Measurements from ENCODE around the gene TOP1. TPM values are rescaled to one million over a fixed set of nuclear protein-coding genes. Genes with fewer than 3 reads are reported as not detected.
"Not testable (repeated sequence)": the region's sequence is repeated elsewhere in the genome, so short reads cannot be mapped to it uniquely, and the experiment has no call there.

TOP1 gene
- total RNA-seq, 1 experiment from 2014 or later = 16.0 TPM

GRCh38 chr20:41098703-41099250, 70.2 kb downstream of the TOP1 start:
- no peak for DNase-seq
- H3K4me3 ChIP-seq (ENCODE audit: insufficient read depth, low read depth, low read length) = no peak overlapping the region
- no peaks in the 10 kb centered on the region for H3K27me3 ChIP-seq (ENCODE audit: control insufficient read depth, insufficient read depth, low read length)
- peaks cover 32% of the 10 kb centered on the region for H3K36me3 ChIP-seq (replicated peaks; ENCODE audit: control insufficient read depth, insufficient read depth, low read length)

- peaks cover 39% of the 10 kb centered on the region for H3K36me3 ChIP-seq (replicated peaks; ENCODE audit: control insufficient read depth, insufficient read depth, low read length)
- no peak for DNase-seq
Measured at GRCh38 chr20:41100001-41100480, 71.4 kb downstream of the TOP1 start.

GRCh38 chr20:41101660-41102059, 73.0 kb downstream of the TOP1 start:
- Histone ChIP-seq H3K36me3 (replicated peaks; ENCODE audit: control insufficient read depth, insufficient read depth, low read length) (peaks cover 33% of the 10 kb centered on the region), H3K27me3 (ENCODE audit: control insufficient read depth, insufficient read depth, low read length) (no peaks in the 10 kb centered on the region), H3K4me3 (ENCODE audit: insufficient read depth, low read depth, low read length) (no peak overlapping the region)
- no peak for DNase-seq

More at GRCh38 chr20:41100001-41100480, 71.4 kb downstream of the TOP1 start:
- no peaks in the 10 kb centered on the region for H3K27me3 ChIP-seq (ENCODE audit: control insufficient read depth, insufficient read depth, low read length)
- H3K4me3 ChIP-seq (ENCODE audit: insufficient read depth, low read depth, low read length) = no peak overlapping the region

GRCh38 chr20:41108531-41108930, 79.9 kb downstream of the TOP1 start:
- peaks cover 19% of the 10 kb centered on the region for H3K36me3 ChIP-seq (replicated peaks; ENCODE audit: control insufficient read depth, insufficient read depth, low read length)
- H3K4me3 ChIP-seq (ENCODE audit: insufficient read depth, low read depth, low read length) = no peak overlapping the region
- no peaks in the 10 kb centered on the region for H3K27me3 ChIP-seq (ENCODE audit: control insufficient read depth, insufficient read depth, low read length)
- no peak for DNase-seq

- peaks cover 22% of the 10 kb centered on the region for H3K36me3 ChIP-seq (replicated peaks; ENCODE audit: control insufficient read depth, insufficient read depth, low read length)
- H3K4me3 ChIP-seq (ENCODE audit: insufficient read depth, low read depth, low read length) = no peak overlapping the region
- DNase-seq = no peak
- no peaks in the 10 kb centered on the region for H3K27me3 ChIP-seq (ENCODE audit: control insufficient read depth, insufficient read depth, low read length)
Measured at GRCh38 chr20:41110012-41110411, 81.4 kb downstream of the TOP1 start.

- Histone ChIP-seq H3K36me3 (replicated peaks; ENCODE audit: control insufficient read depth, insufficient read depth, low read length) (peaks cover 29% of the 10 kb centered on the region), H3K4me3 (ENCODE audit: insufficient read depth, low read depth, low read length) (no peak overlapping the region), H3K27me3 (ENCODE audit: control insufficient read depth, insufficient read depth, low read length) (no peaks in the 10 kb centered on the region)
- no peak for DNase-seq
Measured at GRCh38 chr20:41110930-41111577, 82.4 kb downstream of the TOP1 start.

- Histone ChIP-seq H3K4me3 (ENCODE audit: insufficient read depth, low read depth, low read length) (no peak overlapping the region), H3K36me3 (replicated peaks; ENCODE audit: control insufficient read depth, insufficient read depth, low read length) (peaks cover 33% of the 10 kb centered on the region), H3K27me3 (ENCODE audit: control insufficient read depth, insufficient read depth, low read length) (no peaks in the 10 kb centered on the region)
- no peak for DNase-seq
Measured at GRCh38 chr20:41111578-41111951, 82.9 kb downstream of the TOP1 start.

GRCh38 chr20:41116282-41116956, 87.8 kb downstream of the TOP1 start:
- no peak overlapping the region for H3K4me3 ChIP-seq (ENCODE audit: insufficient read depth, low read depth, low read length)
- DNase-seq = no peak
- H3K36me3 ChIP-seq (replicated peaks; ENCODE audit: control insufficient read depth, insufficient read depth, low read length) = peaks cover 49% of the 10 kb centered on the region
- no peaks in the 10 kb centered on the region for H3K27me3 ChIP-seq (ENCODE audit: control insufficient read depth, insufficient read depth, low read length)

- not testable (repeated sequence) for H3K27me3 ChIP-seq (ENCODE audit: control insufficient read depth, insufficient read depth, low read length); DNase-seq; H3K4me3 ChIP-seq (ENCODE audit: insufficient read depth, low read depth, low read length)
- peaks cover 56% of the 10 kb centered on the region for H3K36me3 ChIP-seq (replicated peaks; ENCODE audit: control insufficient read depth, insufficient read depth, low read length)
Measured at GRCh38 chr20:41118159-41118558, 89.5 kb downstream of the TOP1 start.

GRCh38 chr20:41118632-41119031, 90.0 kb downstream of the TOP1 start:
- H3K4me3 ChIP-seq (ENCODE audit: insufficient read depth, low read depth, low read length) = no peak overlapping the region
- no peak for DNase-seq
- H3K36me3 ChIP-seq (replicated peaks; ENCODE audit: control insufficient read depth, insufficient read depth, low read length) = peaks cover 56% of the 10 kb centered on the region
- no peaks in the 10 kb centered on the region for H3K27me3 ChIP-seq (ENCODE audit: control insufficient read depth, insufficient read depth, low read length)

GRCh38 chr20:41119614-41120561, 91.3 kb downstream of the TOP1 start:
- Histone ChIP-seq H3K4me3 (ENCODE audit: insufficient read depth, low read depth, low read length) (no peak overlapping the region), H3K27me3 (ENCODE audit: control insufficient read depth, insufficient read depth, low read length) (no peaks in the 10 kb centered on the region), H3K36me3 (replicated peaks; ENCODE audit: control insufficient read depth, insufficient read depth, low read length) (peaks cover 50% of the 10 kb centered on the region)
- DNase-seq = no peak

GRCh38 chr20:41121399-41121798, 92.8 kb downstream of the TOP1 start:
- Histone ChIP-seq H3K4me3 (ENCODE audit: insufficient read depth, low read depth, low read length) (no peak overlapping the region), H3K27me3 (ENCODE audit: control insufficient read depth, insufficient read depth, low read length) (no peaks in the 10 kb centered on the region), H3K36me3 (replicated peaks; ENCODE audit: control insufficient read depth, insufficient read depth, low read length) (peaks cover 44% of the 10 kb centered on the region)
- no peak for DNase-seq

GRCh38 chr20:41123631-41124030, 95.0 kb downstream of the TOP1 start:
- no peak for DNase-seq
- Histone ChIP-seq H3K36me3 (replicated peaks; ENCODE audit: control insufficient read depth, insufficient read depth, low read length) (peaks cover 41% of the 10 kb centered on the region), H3K27me3 (ENCODE audit: control insufficient read depth, insufficient read depth, low read length) (no peaks in the 10 kb centered on the region), H3K4me3 (ENCODE audit: insufficient read depth, low read depth, low read length) (no peak overlapping the region)

- Histone ChIP-seq H3K36me3 (replicated peaks; ENCODE audit: control insufficient read depth, insufficient read depth, low read length) (peaks cover 37% of the 10 kb centered on the region), H3K27me3 (ENCODE audit: control insufficient read depth, insufficient read depth, low read length) (no peaks in the 10 kb centered on the region), H3K4me3 (ENCODE audit: insufficient read depth, low read depth, low read length) (no peak overlapping the region)
- no peak for DNase-seq
Measured at GRCh38 chr20:41124451-41125094, 96.0 kb downstream of the TOP1 start.

Measured in H7 (cell line).